ENCODE results near the gene LRP6. TPM values are rescaled to one million over a fixed set of nuclear protein-coding genes. Genes with fewer than 3 reads are reported as not detected.

The LRP6 gene
- total and polyA plus RNA-seq, 10 of the 15 experiments (the other 5 are each of a cell fraction or from before 2014, with no cell fraction given) = 1.5 to 14.9 (median 6.1) TPM

GRCh38 chr12:12226187-12226586 is 40.7 kb downstream of the LRP6 start (continued):
- TF ChIP-seq WRNIP1 (IDR thresholded peaks at IDR 0.05; ENCODE audit: borderline replicate concordance, low read depth, low read length) (no peak), SIN3A (IDR thresholded peaks at IDR 0.05; ENCODE audit: low read depth, low read length) (no peak), POLR2AphosphoS2 (IDR thresholded peaks at IDR 0.05; ENCODE audit: low read depth, low read length) (no peak), NFYB (IDR thresholded peaks at IDR 0.05; ENCODE audit: insufficient read depth, low read depth, low read length) (no peak), PML (IDR thresholded peaks at IDR 0.05; ENCODE audit: low read length) (no peak), ETV6 (conservative IDR thresholded peaks at IDR 0.05 in 1 of 2, IDR thresholded peaks at IDR 0.05 in 1 of 2; ENCODE audit: borderline replicate concordance in 1 of 2, low read depth in 1 of 2) (no peak), NR2C2 (IDR thresholded peaks at IDR 0.05; ENCODE audit: borderline replicate concordance, control insufficient read depth, insufficient read length, low read depth) (no peak)
- TF ChIP-seq, protein P1, sequence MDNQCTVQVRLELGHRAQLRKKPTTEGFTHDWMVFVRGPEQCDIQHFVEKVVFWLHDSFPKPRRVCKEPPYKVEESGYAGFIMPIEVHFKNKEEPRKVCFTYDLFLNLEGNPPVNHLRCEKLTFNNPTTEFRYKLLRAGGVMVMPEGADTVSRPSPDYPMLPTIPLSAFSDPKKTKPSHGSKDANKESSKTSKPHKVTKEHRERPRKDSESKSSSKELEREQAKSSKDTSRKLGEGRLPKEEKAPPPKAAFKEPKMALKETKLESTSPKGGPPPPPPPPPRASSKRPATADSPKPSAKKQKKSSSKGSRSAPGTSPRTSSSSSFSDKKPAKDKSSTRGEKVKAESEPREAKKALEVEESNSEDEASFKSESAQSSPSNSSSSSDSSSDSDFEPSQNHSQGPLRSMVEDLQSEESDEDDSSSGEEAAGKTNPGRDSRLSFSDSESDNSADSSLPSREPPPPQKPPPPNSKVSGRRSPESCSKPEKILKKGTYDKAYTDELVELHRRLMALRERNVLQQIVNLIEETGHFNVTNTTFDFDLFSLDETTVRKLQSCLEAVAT (IDR thresholded peaks at IDR 0.05) = no peak

DNA sequence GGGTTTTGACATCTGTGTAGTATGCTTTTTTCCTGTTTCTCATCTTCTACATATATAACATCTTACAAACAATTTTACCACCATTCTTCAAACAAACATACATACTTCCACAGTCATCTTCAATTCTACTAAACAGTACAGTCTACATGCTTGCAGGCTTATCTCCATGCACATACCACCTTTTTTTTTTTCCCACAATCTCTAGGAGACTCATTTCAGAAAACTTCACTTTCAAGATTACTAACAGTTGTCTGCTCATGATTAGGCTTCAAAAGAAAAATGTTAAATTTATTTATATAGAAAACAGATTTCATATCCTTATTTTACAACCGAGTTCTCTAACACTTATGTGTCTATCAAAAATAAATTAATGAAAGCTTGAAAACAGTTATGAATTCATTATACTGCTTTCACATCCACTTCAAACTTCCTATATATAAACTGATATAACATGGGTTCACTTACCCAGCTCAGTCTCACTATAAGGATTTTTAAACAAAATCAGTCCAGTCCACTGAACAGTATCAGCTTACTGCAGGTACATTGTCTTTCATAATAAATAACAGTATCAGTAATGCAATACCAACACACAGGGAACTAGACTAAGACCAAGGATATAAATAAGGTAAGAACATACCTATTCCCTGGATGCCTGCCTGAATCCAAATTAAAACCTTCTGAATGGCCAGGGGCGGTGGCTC is 42.5 kb downstream of the LRP6 start:
- no peaks in the 10 kb centered on the region for H4K20me1 ChIP-seq (ENCODE audit: control insufficient read depth, insufficient read depth)
- intact Hi-C loops (cut with micrococcal nuclease; ENCODE audit: unreplicated experiment) (loop anchor here (5.0 kb wide), 1 partner anchor 103 kb away; no protein-coding TSS in a partner anchor), in situ Hi-C loops (cut with MboI) (no loop called here)
- BruUV-seq (replicated peaks) = no TSS peak
- 17% methylated on average over 2 of the region's 2 CpGs for WGBS (ENCODE audit: insufficient coverage, insufficient replicate concordance, low lambda C conversion rate, missing lambda C conversion rate)
- H3K4me1 ChIP-seq (ENCODE audit: control insufficient read depth, insufficient read depth, low read length) = peaks cover 8% of the 10 kb centered on the region
- RAD21 ChIA-PET (ENCODE audit: unreplicated experiment) = no interaction called here
- no peak overlapping the region for H3K4me3 ChIP-seq
- peaks cover 3% of the 10 kb centered on the region; the same call in 2 of the 3 replicates for H3K9me3 ChIP-seq (replicated peaks; ENCODE audit: control insufficient read depth, insufficient read depth, low read length)
- H3K36me3 ChIP-seq (ENCODE audit: control insufficient read depth in 2 of 2, insufficient read depth in 2 of 2, low read length in 1 of 2) = no peaks in the 10 kb centered on the region
- H2AFZ ChIP-seq (ENCODE audit: control insufficient read depth, low read depth, low read length) = no peak overlapping the region
- no peak overlapping the region for H3K9ac ChIP-seq (ENCODE audit: control insufficient read depth, insufficient read depth, low read length)
- peaks cover 2% of the 10 kb centered on the region for H3K79me2 ChIP-seq (ENCODE audit: control insufficient read depth, insufficient read depth, low read length)
- ATAC-seq (peak; percentile 81), DNase-seq (ENCODE audit: low read depth, low spot score) (no peak), FAIRE-seq (no peak)
- CTCF ChIA-PET = interaction anchor here (1.2 to 1.3 kb wide), 2 partner anchors 15 to 34 kb away, joined by 4 read pairs; no protein-coding TSS in a partner anchor
- POLR2A ChIA-PET = interaction anchor here (0.6 kb wide), 1 partner anchor 22 kb away, joined by 4 read pairs; no protein-coding TSS in a partner anchor
- SMC1A ChIA-PET (ENCODE audit: uncharacterized antibody, unreplicated experiment) = interaction anchor here (1.7 to 2.6 kb wide), 2 partner anchors 13 to 132 kb away, joined by 4 to 14 read pairs; partner anchors contain the start of gene BORCS5
- no peak overlapping the region for H3K27ac ChIP-seq (ENCODE audit: control insufficient read depth, insufficient read depth)
- H3K27me3 ChIP-seq (replicated peaks in 1 of 2; ENCODE audit: control insufficient read depth in 2 of 2, insufficient read depth in 2 of 2, low read length in 1 of 2) = no peaks in the 10 kb centered on the region
- peak overlapping the region; percentile 35 for H3K4me2 ChIP-seq (ENCODE audit: control insufficient read depth, insufficient read depth)
- TF ChIP-seq SMC3 (IDR thresholded peaks at IDR 0.05; ENCODE audit: borderline replicate concordance, low read length) (no peak), RELA (IDR thresholded peaks at IDR 0.05; ENCODE audit: borderline replicate concordance, partially characterized antibody) (no peak), LARP7 (IDR thresholded peaks at IDR 0.05) (no peak), IRF4 (IDR thresholded peaks at IDR 0.05; ENCODE audit: low read depth, low read length) (peak; percentile 80; the same call in 1 of the 2 replicates), NR2C2 (IDR thresholded peaks at IDR 0.05; ENCODE audit: borderline replicate concordance, control insufficient read depth, insufficient read length, low read depth) (no peak), NKRF (conservative IDR thresholded peaks at IDR 0.05) (no peak), SP1 (IDR thresholded peaks at IDR 0.05; ENCODE audit: low read depth, low read length) (no peak), NFYB (IDR thresholded peaks at IDR 0.05; ENCODE audit: insufficient read depth, low read depth, low read length) (no peak)
- TF ChIP-seq, protein P2, sequence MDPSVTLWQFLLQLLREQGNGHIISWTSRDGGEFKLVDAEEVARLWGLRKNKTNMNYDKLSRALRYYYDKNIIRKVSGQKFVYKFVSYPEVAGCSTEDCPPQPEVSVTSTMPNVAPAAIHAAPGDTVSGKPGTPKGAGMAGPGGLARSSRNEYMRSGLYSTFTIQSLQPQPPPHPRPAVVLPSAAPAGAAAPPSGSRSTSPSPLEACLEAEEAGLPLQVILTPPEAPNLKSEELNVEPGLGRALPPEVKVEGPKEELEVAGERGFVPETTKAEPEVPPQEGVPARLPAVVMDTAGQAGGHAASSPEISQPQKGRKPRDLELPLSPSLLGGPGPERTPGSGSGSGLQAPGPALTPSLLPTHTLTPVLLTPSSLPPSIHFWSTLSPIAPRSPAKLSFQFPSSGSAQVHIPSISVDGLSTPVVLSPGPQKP (IDR thresholded peaks at IDR 0.05; ENCODE audit: low read depth, low read length) = no peak

Measured in GM12878 (cell line).